ENCODE data around the gene HES1.

Gene HES1

GRCh38 chr3:194168994-194169393 is 33.0 kb downstream of the HES1 start:
- H3K27ac ChIP-seq: no peak overlapping the region
- TF ChIP-seq FOXP2 (optimal IDR thresholded peaks at IDR 0.05; ENCODE audit: control extremely low read depth, extremely low read length, insufficient read depth) (no peak), EZH2 (IDR thresholded peaks at IDR 0.05) (no peak), POLR2AphosphoS5 (IDR thresholded peaks at IDR 0.05; ENCODE audit: borderline replicate concordance, low read depth, low read length) (no peak)
- H3K4me3 ChIP-seq: no peak overlapping the region
- DNase-seq (ENCODE audit: low read depth, low spot score): no peak
- H3K36me3 ChIP-seq (ENCODE audit: insufficient read depth, low read length): no peaks in the 10 kb centered on the region
- no peaks in the 10 kb centered on the region for H3K9me3 ChIP-seq (ENCODE audit: low read depth, low read length)
- no peak overlapping the region for H3K9ac ChIP-seq (ENCODE audit: insufficient read length)

DNA sequence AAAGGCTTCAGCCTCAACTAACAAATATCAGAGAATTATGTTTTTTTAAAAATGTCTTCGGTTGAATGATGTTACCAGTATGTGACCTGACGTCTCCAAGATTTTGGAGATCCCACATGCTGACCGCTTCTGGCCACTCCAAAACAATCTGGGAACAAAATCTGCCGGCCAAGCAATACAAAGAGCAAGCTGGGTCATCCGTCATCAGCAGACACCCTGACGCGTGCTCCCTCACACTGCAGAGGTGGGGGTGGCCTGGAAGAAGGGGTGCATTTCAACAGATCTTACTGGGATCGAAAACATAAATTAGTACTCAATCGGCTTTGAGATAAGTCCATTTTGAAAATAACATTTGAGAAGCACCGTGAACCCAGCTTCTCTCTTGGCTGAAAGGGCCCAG is 33.6 kb downstream of the HES1 start:
- Histone ChIP-seq H3K9ac (ENCODE audit: insufficient read length) (no peak overlapping the region), H3K27ac (no peak overlapping the region), H3K36me3 (ENCODE audit: insufficient read depth, low read length) (no peaks in the 10 kb centered on the region), H3K4me3 (no peak overlapping the region), H3K9me3 (ENCODE audit: low read depth, low read length) (no peaks in the 10 kb centered on the region)
- no peak for DNase-seq (ENCODE audit: low read depth, low spot score)
- TF ChIP-seq EZH2 (IDR thresholded peaks at IDR 0.05): no peak
- no peak for TF ChIP-seq FOXP2 (optimal IDR thresholded peaks at IDR 0.05; ENCODE audit: control extremely low read depth, extremely low read length, insufficient read depth)
- TF ChIP-seq POLR2AphosphoS5 (IDR thresholded peaks at IDR 0.05; ENCODE audit: borderline replicate concordance, low read depth, low read length): no peak

DNA sequence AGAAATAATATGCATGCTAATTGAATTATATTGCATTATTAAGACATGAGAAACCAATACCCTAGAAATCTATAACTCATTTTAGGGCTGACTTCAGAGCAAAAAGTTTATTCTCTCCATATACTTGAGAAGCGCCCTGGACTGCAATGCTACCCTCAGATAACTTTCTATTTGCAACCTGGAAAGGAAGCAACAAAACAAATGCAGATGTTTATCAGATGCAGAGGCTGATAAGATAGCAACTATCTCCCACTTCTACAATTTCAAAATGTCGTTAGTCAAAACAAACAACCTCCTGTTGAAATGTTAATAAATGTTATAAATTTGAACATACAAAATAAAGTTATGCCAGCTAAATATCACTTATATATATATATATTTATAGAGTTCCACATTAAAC is 34.8 kb downstream of the HES1 start:
- Histone ChIP-seq H3K9ac (ENCODE audit: insufficient read length) (no peak overlapping the region), H3K9me3 (ENCODE audit: low read depth, low read length) (no peaks in the 10 kb centered on the region), H3K27ac (no peak overlapping the region), H3K36me3 (ENCODE audit: insufficient read depth, low read length) (no peaks in the 10 kb centered on the region), H3K4me3 (no peak overlapping the region)
- no peak for TF ChIP-seq POLR2AphosphoS5 (IDR thresholded peaks at IDR 0.05; ENCODE audit: borderline replicate concordance, low read depth, low read length)
- no peak for TF ChIP-seq FOXP2 (optimal IDR thresholded peaks at IDR 0.05; ENCODE audit: control extremely low read depth, extremely low read length, insufficient read depth)
- no peak for TF ChIP-seq EZH2 (IDR thresholded peaks at IDR 0.05)
- DNase-seq (ENCODE audit: low read depth, low spot score): no peak

GRCh38 chr3:194174406-194174805 is 38.5 kb downstream of the HES1 start:
- no peaks in the 10 kb centered on the region for H3K9me3 ChIP-seq (ENCODE audit: low read depth, low read length)
- TF ChIP-seq POLR2AphosphoS5 (IDR thresholded peaks at IDR 0.05; ENCODE audit: borderline replicate concordance, low read depth, low read length): no peak
- no peak for TF ChIP-seq FOXP2 (optimal IDR thresholded peaks at IDR 0.05; ENCODE audit: control extremely low read depth, extremely low read length, insufficient read depth)
- no peak for TF ChIP-seq EZH2 (IDR thresholded peaks at IDR 0.05)
- H3K27ac ChIP-seq: no peak overlapping the region
- no peak for DNase-seq (ENCODE audit: low read depth, low spot score)
- no peak overlapping the region for H3K9ac ChIP-seq (ENCODE audit: insufficient read length)
- H3K4me3 ChIP-seq: no peak overlapping the region
- H3K36me3 ChIP-seq (ENCODE audit: insufficient read depth, low read length): no peaks in the 10 kb centered on the region

GRCh38 chr3:194174980-194175379 is 39.0 kb downstream of the HES1 start:
- Histone ChIP-seq H3K27ac (no peak overlapping the region), H3K9me3 (ENCODE audit: low read depth, low read length) (no peaks in the 10 kb centered on the region), H3K4me3 (no peak overlapping the region), H3K9ac (ENCODE audit: insufficient read length) (no peak overlapping the region), H3K36me3 (ENCODE audit: insufficient read depth, low read length) (no peaks in the 10 kb centered on the region)
- TF ChIP-seq POLR2AphosphoS5 (IDR thresholded peaks at IDR 0.05; ENCODE audit: borderline replicate concordance, low read depth, low read length) (no peak), EZH2 (IDR thresholded peaks at IDR 0.05) (no peak), FOXP2 (optimal IDR thresholded peaks at IDR 0.05; ENCODE audit: control extremely low read depth, extremely low read length, insufficient read depth) (no peak)
- no peak for DNase-seq (ENCODE audit: low read depth, low spot score)

- Histone ChIP-seq H3K27ac (peak overlapping the region; percentile 69), H3K9ac (ENCODE audit: insufficient read length) (peak overlapping the region; percentile 17), H3K4me3 (peak overlapping the region; percentile 75), H3K36me3 (ENCODE audit: insufficient read depth, low read length) (no peaks in the 10 kb centered on the region), H3K9me3 (ENCODE audit: low read depth, low read length) (no peaks in the 10 kb centered on the region)
- TF ChIP-seq EZH2 (IDR thresholded peaks at IDR 0.05): no peak
- peak; percentile 87 for TF ChIP-seq FOXP2 (optimal IDR thresholded peaks at IDR 0.05; ENCODE audit: control extremely low read depth, extremely low read length, insufficient read depth)
- TF ChIP-seq POLR2AphosphoS5 (IDR thresholded peaks at IDR 0.05; ENCODE audit: borderline replicate concordance, low read depth, low read length): no peak
- DNase-seq (ENCODE audit: low read depth, low spot score): no peak
Measured at GRCh38 chr3:194176274-194176991, 40.5 kb downstream of the HES1 start.

GRCh38 chr3:194177141-194177540 is 41.2 kb downstream of the HES1 start:
- Histone ChIP-seq H3K36me3 (ENCODE audit: insufficient read depth, low read length) (no peaks in the 10 kb centered on the region), H3K9ac (ENCODE audit: insufficient read length) (peak overlapping the region; percentile 17), H3K4me3 (peak overlapping the region; percentile 75), H3K9me3 (ENCODE audit: low read depth, low read length) (no peaks in the 10 kb centered on the region), H3K27ac (peak overlapping the region; percentile 69)
- DNase-seq (ENCODE audit: low read depth, low spot score): no peak
- TF ChIP-seq FOXP2 (optimal IDR thresholded peaks at IDR 0.05; ENCODE audit: control extremely low read depth, extremely low read length, insufficient read depth): no peak
- no peak for TF ChIP-seq EZH2 (IDR thresholded peaks at IDR 0.05)
- no peak; the same call in 1 of the 2 replicates for TF ChIP-seq POLR2AphosphoS5 (IDR thresholded peaks at IDR 0.05; ENCODE audit: borderline replicate concordance, low read depth, low read length)

- TF ChIP-seq EZH2 (IDR thresholded peaks at IDR 0.05) (no peak), FOXP2 (optimal IDR thresholded peaks at IDR 0.05; ENCODE audit: control extremely low read depth, extremely low read length, insufficient read depth) (no peak)
- Histone ChIP-seq H3K4me3 (no peak overlapping the region), H3K36me3 (ENCODE audit: insufficient read depth, low read length) (no peaks in the 10 kb centered on the region), H3K27ac (no peak overlapping the region), H3K9ac (ENCODE audit: insufficient read length) (no peak overlapping the region), H3K9me3 (ENCODE audit: low read depth, low read length) (no peaks in the 10 kb centered on the region)
- DNase-seq (ENCODE audit: low read depth, low spot score): no peak
Measured at GRCh38 chr3:194178128-194178527, 42.2 kb downstream of the HES1 start.

DNA sequence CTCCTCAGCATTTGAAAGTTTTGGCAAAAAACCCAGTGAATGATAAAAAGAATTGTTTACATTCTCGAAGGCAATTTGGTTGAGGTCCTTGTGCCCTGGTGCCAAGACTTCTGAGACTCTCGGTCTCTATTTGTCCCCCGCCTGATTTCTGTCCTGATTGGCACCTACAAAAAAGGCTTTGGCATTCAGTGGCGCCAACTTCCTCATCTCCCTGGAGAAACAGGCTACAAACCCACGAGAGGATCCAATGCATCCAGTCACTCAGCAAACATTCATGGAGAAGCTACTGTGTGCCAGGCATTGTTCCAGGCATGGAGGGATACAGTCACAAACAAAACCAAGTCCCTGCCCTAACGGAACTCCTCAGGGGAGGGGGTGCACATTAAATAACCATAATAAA is 42.7 kb downstream of the HES1 start:
- no peak for DNase-seq (ENCODE audit: low read depth, low spot score)
- Histone ChIP-seq H3K27ac (no peak overlapping the region), H3K9ac (ENCODE audit: insufficient read length) (no peak overlapping the region), H3K36me3 (ENCODE audit: insufficient read depth, low read length) (no peaks in the 10 kb centered on the region), H3K9me3 (ENCODE audit: low read depth, low read length) (no peaks in the 10 kb centered on the region), H3K4me3 (no peak overlapping the region)
- no peak for TF ChIP-seq EZH2 (IDR thresholded peaks at IDR 0.05)
- TF ChIP-seq POLR2AphosphoS5 (IDR thresholded peaks at IDR 0.05; ENCODE audit: borderline replicate concordance, low read depth, low read length): no peak

Measured in SK-N-MC (cell line).